Parietal lobe (tissue), 1 donor: ENCODE results near the gene RSPH9. TPM values are rescaled to one million over a fixed set of nuclear protein-coding genes. Genes with fewer than 3 reads are reported as not detected.

Experiments
- total RNA-seq: library from RNA; depleted of rRNA; stranded (reverse); fragments of >200 nt; gene quantifications from one replicate; pipeline ENCODE4 v1.2.3, GENCODE V29; 2014

Gene RSPH9
- 6.9 TPM for total RNA-seq

GRCh38 chr6:43644940-43645612 is at the start of gene RSPH9:
RSPH9 (plus strand) TSS chr6:43645036; CDS start chr6:43645099, 63 bp downstream.

GRCh38 chr6:43629104-43629504 is 15.7 kb upstream of the RSPH9 start, which contains the start of gene GTPBP2:
GTPBP2 (minus strand) TSS chr6:43629264; CDS start chr6:43629162, 102 bp downstream.

GRCh38 chr6:43635387-43636307 is 9.2 kb upstream of the RSPH9 start, which contains the start of gene MAD2L1BP:
MAD2L1BP (plus strand) TSS chr6:43635840; CDS start chr6:43635876, 36 bp downstream.

GRCh38 chr6:43687437-43688347 is 42.9 kb downstream of the RSPH9 start, which contains the start of gene MRPS18A:
MRPS18A (minus strand) TSS chr6:43687791; CDS start chr6:43687779, 12 bp downstream.

Other genes with a start within 250 kb of the RSPH9 start
- gene ABCC10, start 217.5 kb upstream of the RSPH9 start, total RNA-seq: 33.5 TPM
- 8.5 TPM for gene DLK2, start 189.5 kb upstream of the RSPH9 start, total RNA-seq
- gene TJAP1, start 167.5 kb upstream of the RSPH9 start, total RNA-seq: 6.9 TPM
- gene LRRC73, start 134.7 kb upstream of the RSPH9 start, total RNA-seq: 4.1 TPM
- 71.4 TPM for gene YIPF3, start 128.1 kb upstream of the RSPH9 start, total RNA-seq
- gene POLR1C, start 127.9 kb upstream of the RSPH9 start, total RNA-seq: 29.4 TPM
- 62.0 TPM for gene XPO5, start 69.0 kb upstream of the RSPH9 start, total RNA-seq
- gene POLH, start 68.9 kb upstream of the RSPH9 start, total RNA-seq: 17.8 TPM
- 65.7 TPM for gene GTPBP2, start 15.8 kb upstream of the RSPH9 start, total RNA-seq
- 20.7 TPM for gene MAD2L1BP, start 9.2 kb upstream of the RSPH9 start, total RNA-seq
- 21.6 TPM for gene MRPS18A, start 42.8 kb downstream of the RSPH9 start, total RNA-seq
- gene VEGFA, start 125.2 kb downstream of the RSPH9 start, total RNA-seq: 44.1 TPM